Mammary epithelial cell (primary cell): Measurements from ENCODE around the gene CNTNAP2.

Experiments
- EZH2 ChIP-seq: IDR thresholded peaks from 2 replicates; pipeline ENCODE4 v1.6.1; 2012; ENCODE audit warnings: low read length, inconsistent platforms, borderline replicate concordance
- TF ChIP-seq, protein P1 (sequence below), 2 donors: IDR thresholded peaks in 1 of 2; conservative IDR thresholded peaks in 1 of 2; 2 replicates each; pipeline ENCODE4 v1.5.1; 2011 to 2012; ENCODE audit warnings: inconsistent platforms in 2 of 2, low read length in 2 of 2, mild to moderate bottlenecking in 2 of 2, control low read depth in 1 of 2, low read depth in 1 of 2; ENCODE audit not compliant: insufficient read depth in 1 of 2; ENCODE audit errors: extremely low read depth in 1 of 2

DNA sequence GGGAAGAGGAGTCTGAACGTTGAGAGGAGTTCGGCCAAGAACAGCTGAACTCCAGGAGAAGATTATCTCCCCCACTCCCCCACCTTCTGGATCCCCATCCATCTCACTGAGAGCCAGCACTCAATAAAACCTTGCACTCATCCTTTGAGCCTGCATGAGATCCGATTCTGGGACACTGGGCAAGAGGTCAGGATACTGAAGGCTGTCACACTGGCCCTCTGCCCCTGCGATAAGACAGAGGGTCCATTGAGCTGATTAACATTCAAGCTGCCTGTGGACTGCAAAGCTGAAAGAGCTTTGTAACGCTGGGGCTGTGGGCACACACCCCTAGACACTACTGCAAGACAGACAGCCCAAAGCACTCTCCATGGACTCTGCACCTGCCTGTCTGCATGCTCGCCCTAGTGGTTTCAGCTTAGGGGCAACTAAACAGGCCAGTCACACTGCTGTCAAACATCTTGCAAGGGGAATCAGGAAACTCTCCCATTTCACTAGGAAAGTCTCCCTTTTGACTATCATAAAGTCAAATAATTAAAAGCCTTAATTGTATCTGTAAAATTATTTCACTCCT is 42.3 kb upstream of the CNTNAP2 start:
- TF ChIP-seq, protein P1, sequence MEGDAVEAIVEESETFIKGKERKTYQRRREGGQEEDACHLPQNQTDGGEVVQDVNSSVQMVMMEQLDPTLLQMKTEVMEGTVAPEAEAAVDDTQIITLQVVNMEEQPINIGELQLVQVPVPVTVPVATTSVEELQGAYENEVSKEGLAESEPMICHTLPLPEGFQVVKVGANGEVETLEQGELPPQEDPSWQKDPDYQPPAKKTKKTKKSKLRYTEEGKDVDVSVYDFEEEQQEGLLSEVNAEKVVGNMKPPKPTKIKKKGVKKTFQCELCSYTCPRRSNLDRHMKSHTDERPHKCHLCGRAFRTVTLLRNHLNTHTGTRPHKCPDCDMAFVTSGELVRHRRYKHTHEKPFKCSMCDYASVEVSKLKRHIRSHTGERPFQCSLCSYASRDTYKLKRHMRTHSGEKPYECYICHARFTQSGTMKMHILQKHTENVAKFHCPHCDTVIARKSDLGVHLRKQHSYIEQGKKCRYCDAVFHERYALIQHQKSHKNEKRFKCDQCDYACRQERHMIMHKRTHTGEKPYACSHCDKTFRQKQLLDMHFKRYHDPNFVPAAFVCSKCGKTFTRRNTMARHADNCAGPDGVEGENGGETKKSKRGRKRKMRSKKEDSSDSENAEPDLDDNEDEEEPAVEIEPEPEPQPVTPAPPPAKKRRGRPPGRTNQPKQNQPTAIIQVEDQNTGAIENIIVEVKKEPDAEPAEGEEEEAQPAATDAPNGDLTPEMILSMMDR (conservative IDR thresholded peaks at IDR 0.05 in 1 of 2, IDR thresholded peaks at IDR 0.05 in 1 of 2; ENCODE audit: extremely low read depth in 1 of 2, insufficient read depth in 1 of 2, low read depth in 1 of 2, low read length in 2 of 2), result no peak
- no peak for TF ChIP-seq EZH2
